Effector memory CD4-positive, alpha-beta T cell (primary cell): ENCODE data around the gene RBM20.
"Not testable (repeated sequence)": the region's sequence is repeated elsewhere in the genome, so short reads cannot be mapped to it uniquely, and the experiment has no call there.

ENCODE experiments used
- DNase-seq, 3 donors: peaks; one replicate each; pipeline ENCODE4 v3.0.0-alpha.2; 2020
- H3K27ac ChIP-seq: 2 replicates; pipeline ENCODE4 v1.7.0; 2013; ENCODE audit warnings: mild to moderate bottlenecking, low read length, moderate library complexity; ENCODE audit not compliant: insufficient read depth, poor library complexity, severe bottlenecking
- H3K27me3 ChIP-seq: replicated peaks from 2 replicates; pipeline ENCODE4 v1.7.0; 2013; ENCODE audit warnings: mild to moderate bottlenecking, low read length; ENCODE audit not compliant: insufficient read depth, control insufficient read depth, poor library complexity, severe bottlenecking
- H3K36me3 ChIP-seq: 2 replicates; pipeline ENCODE4 v1.7.0; 2013; ENCODE audit warnings: mild to moderate bottlenecking, low read length, moderate library complexity; ENCODE audit not compliant: control insufficient read depth, insufficient read depth
- H3K4me1 ChIP-seq: 2 replicates; pipeline ENCODE4 v1.7.0; 2013; ENCODE audit warnings: low read length, mild to moderate bottlenecking; ENCODE audit not compliant: control insufficient read depth, insufficient read depth, poor library complexity, severe bottlenecking
- H3K4me3 ChIP-seq: 2 replicates; pipeline ENCODE4 v1.7.0; 2013; ENCODE audit warnings: low read length, low read depth, mild to moderate bottlenecking; ENCODE audit not compliant: insufficient read depth, poor library complexity, severe bottlenecking
- H3K9me3 ChIP-seq: 2 replicates; pipeline ENCODE4 v1.7.0; 2013; ENCODE audit warnings: mild to moderate bottlenecking, low read length, moderate library complexity; ENCODE audit not compliant: control insufficient read depth

Gene RBM20

GRCh38 chr10:110864662-110865140 lies 220.6 kb downstream of the RBM20 start:
- Histone ChIP-seq H3K4me1 (peaks cover 97% of the 10 kb centered on the region), H3K27ac (peak overlapping the region; percentile 99), H3K36me3 (no peaks in the 10 kb centered on the region), H3K9me3 (no peaks in the 10 kb centered on the region), H3K27me3 (no peaks in the 10 kb centered on the region), H3K4me3 (peak overlapping the region; percentile 26)
- peak; percentile 36 to 55 (median 45) for DNase-seq

GRCh38 chr10:110865186-110865808 lies 221.2 kb downstream of the RBM20 start:
- peak overlapping the region; percentile 99 for H3K27ac ChIP-seq
- H3K9me3 ChIP-seq, result no peaks in the 10 kb centered on the region
- no peak for DNase-seq
- no peaks in the 10 kb centered on the region for H3K27me3 ChIP-seq
- no peaks in the 10 kb centered on the region for H3K36me3 ChIP-seq
- peak overlapping the region; percentile 26 for H3K4me3 ChIP-seq
- peaks cover 97% of the 10 kb centered on the region for H3K4me1 ChIP-seq

GRCh38 chr10:110865809-110866482 lies 221.8 kb downstream of the RBM20 start:
- H3K36me3 ChIP-seq, result no peaks in the 10 kb centered on the region
- peak overlapping the region; percentile 26 for H3K4me3 ChIP-seq
- peaks cover 97% of the 10 kb centered on the region for H3K4me1 ChIP-seq
- H3K27me3 ChIP-seq, result no peaks in the 10 kb centered on the region
- no peaks in the 10 kb centered on the region for H3K9me3 ChIP-seq
- DNase-seq, result no peak
- H3K27ac ChIP-seq, result peak overlapping the region; percentile 99

- Histone ChIP-seq H3K4me1 (peaks cover 90% of the 10 kb centered on the region), H3K27ac (peak overlapping the region; percentile 99)
- not testable (repeated sequence) for H3K36me3 ChIP-seq, H3K27me3 ChIP-seq, H3K4me3 ChIP-seq, DNase-seq, H3K9me3 ChIP-seq
Measured at GRCh38 chr10:110867011-110867806, 223.1 kb downstream of the RBM20 start.

- Histone ChIP-seq H3K27me3 (no peaks in the 10 kb centered on the region), H3K27ac (peak overlapping the region; percentile 99), H3K36me3 (no peaks in the 10 kb centered on the region), H3K4me3 (no peak overlapping the region), H3K4me1 (peaks cover 82% of the 10 kb centered on the region), H3K9me3 (no peaks in the 10 kb centered on the region)
- no peak for DNase-seq
Measured at GRCh38 chr10:110867807-110868465, 223.8 kb downstream of the RBM20 start.

GRCh38 chr10:110868981-110869380 lies 224.8 kb downstream of the RBM20 start:
- H3K4me1 ChIP-seq, result peaks cover 74% of the 10 kb centered on the region
- no peaks in the 10 kb centered on the region for H3K27me3 ChIP-seq
- H3K27ac ChIP-seq, result peak overlapping the region; percentile 99
- H3K4me3 ChIP-seq, result peak overlapping the region; percentile 21
- DNase-seq, result peak; percentile 51 to 55 (median 51)
- no peaks in the 10 kb centered on the region for H3K9me3 ChIP-seq
- no peaks in the 10 kb centered on the region for H3K36me3 ChIP-seq

GRCh38 chr10:110870823-110871297 lies 226.7 kb downstream of the RBM20 start:
- peak overlapping the region; percentile 61 for H3K4me3 ChIP-seq
- no peaks in the 10 kb centered on the region for H3K36me3 ChIP-seq
- no peaks in the 10 kb centered on the region for H3K27me3 ChIP-seq
- no peaks in the 10 kb centered on the region for H3K9me3 ChIP-seq
- H3K27ac ChIP-seq, result peak overlapping the region; percentile 99
- DNase-seq, result no peak
- peaks cover 68% of the 10 kb centered on the region for H3K4me1 ChIP-seq

- peak within 1 kb of the TSS; percentile 61 for H3K4me3 ChIP-seq
- no peaks in the 10 kb centered on the region for H3K36me3 ChIP-seq
- H3K27me3 ChIP-seq, result no peaks in the 10 kb centered on the region
- peak; percentile 92 to 96 (median 94) for DNase-seq
- no peaks in the 10 kb centered on the region for H3K9me3 ChIP-seq
- H3K4me1 ChIP-seq, result peaks cover 66% of the 10 kb centered on the region
- H3K27ac ChIP-seq, result peak within 1 kb of the TSS; percentile 99
Measured at GRCh38 chr10:110871298-110872084, 227.4 kb downstream of the RBM20 start, which contains the start of gene PDCD4. Gene PDCD4, plus strand, starts transcription at chr10:110871928. Its CDS starts 4,100 bp downstream, at chr10:110876028.
